ENCODE results near the gene UBA5. TPM values are rescaled to one million over a fixed set of nuclear protein-coding genes. Genes with fewer than 3 reads are reported as not detected.

The UBA5 gene
- 21.8 and 67.7 TPM in 2 replicates for total RNA-seq (2011; cell fraction: chromatin; rRNA removed; ENCODE audit: low replicate concordance)
- 11.7 and 16.6 TPM in 2 replicates for total RNA-seq (2011; cell fraction: nucleolus; rRNA removed)
- 29.8 and 40.5 TPM in 2 replicates for total RNA-seq (2011; cell fraction: nucleoplasm; rRNA removed)
- total RNA-seq (2014; rRNA removed) (71.1 and 81.2 TPM in 2 replicates), total RNA-seq (2014; rRNA removed; fragmentation: Illumina TruSeq; extraction: Trizol) (27.6 and 32.8 TPM in 2 replicates), total RNA-seq (2015; rRNA removed; fragmentation: Illumina TruSeq; extraction: Trizol) (28.9 and 29.1 TPM in 2 replicates), total RNA-seq (2021) (32.1 and 36.6 TPM in 2 replicates), polyA plus RNA-seq (2011; rRNA removed) (41.4 and 53.9 TPM in 2 replicates), polyA plus RNA-seq (2014; fragmentation: Illumina TruSeq; extraction: Trizol) (28.0 and 29.4 TPM in 2 replicates), polyA plus RNA-seq (2014; fragmentation: Nextera tagmentation; extraction: Ambion mirVana) (1 to 10 TPM; 8.1 TPM), polyA plus RNA-seq (2014; rRNA removed) (60.5 and 78.6 TPM in 2 replicates), polyA minus RNA-seq (2011; rRNA and poly(A)+ RNA removed) (38.3 and 44.4 TPM in 2 replicates), Bru-seq, nascent RNA (percentile 81 among the genes with signal in this experiment), BruChase-seq, experiment 1, labeled RNA remaining after a 2-hour chase (percentile 87 among the genes with signal in this experiment), BruChase-seq, experiment 2, labeled RNA remaining after a 6-hour chase (percentile 89 among the genes with signal in this experiment)
- 14.2 and 20.0 TPM in 2 replicates for polyA plus RNA-seq (2011; cell fraction: cytosol; rRNA removed)
- polyA plus RNA-seq (2011; cell fraction: nucleus; rRNA removed) = 37.1 and 41.1 TPM in 2 replicates
- polyA plus RNA-seq (2012) = 36.1 and 37.5 TPM in 2 replicates
- 35.2 and 35.5 TPM in 2 replicates for polyA minus RNA-seq (2011; cell fraction: cytosol; rRNA and poly(A)+ RNA removed)
- 60.2 and 81.1 TPM in 2 replicates for polyA minus RNA-seq (2011; cell fraction: nucleus; rRNA and poly(A)+ RNA removed)
- long read RNA-seq, experiment 1, transcript UBA5-202 (12 exons, 3,705 nt) = major isoform, 204 of 226 reads
- long read RNA-seq, experiment 1, partial matches to known transcripts = 3 of 226 reads
- long read RNA-seq, experiment 1, other reads (novel, unspliced or antisense) = 18 of 226 reads
- long read RNA-seq, experiment 2, transcript UBA5-202 (12 exons, 3,705 nt) = major isoform, 27 of 44 reads
- long read RNA-seq, experiment 2, partial matches to known transcripts = 2 of 44 reads
- long read RNA-seq, experiment 2, other reads (novel, unspliced or antisense) = 13 of 44 reads
- long read RNA-seq, experiment 3, transcript UBA5-202 (12 exons, 3,705 nt) = major isoform, 58 of 69 reads
- long read RNA-seq, experiment 3, partial matches to known transcripts = 8 of 69 reads
- long read RNA-seq, experiment 3, other reads (novel, unspliced or antisense) = 3 of 69 reads

- peak; percentile 86 for ATAC-seq
- intact Hi-C loops (cut with micrococcal nuclease) = no loop called here
- peak within 1 kb of the TSS; percentile 91 for H3K4me3 ChIP-seq
- TF ChIP-seq ESRRA (IDR thresholded peaks at IDR 0.05; ENCODE audit: borderline replicate concordance, low read depth) (no peak), HMG20B (CRISPR knock-in tag; IDR thresholded peaks at IDR 0.05) (no peak), CXXC5 (CRISPR knock-in tag; IDR thresholded peaks at IDR 0.05) (peak; percentile 58), SP1 (CRISPR knock-in tag; IDR thresholded peaks at IDR 0.05) (no peak), EGR1 (conservative IDR thresholded peaks at IDR 0.05) (no peak; the same call in 1 of the 2 replicates), ADNP (tag; IDR thresholded peaks at IDR 0.05) (no peak), ZNF282 (CRISPR knock-in tag; IDR thresholded peaks at IDR 0.05) (0 out of 2 replicates have a peak, but pooled peaks have one; percentile 27), ETV6 (IDR thresholded peaks at IDR 0.05; ENCODE audit: borderline replicate concordance in 1 of 2, low read depth in 2 of 2, low read length in 1 of 2) (no peak), ETV6 (CRISPR knock-in tag; IDR thresholded peaks at IDR 0.05; ENCODE audit: borderline replicate concordance) (no peak), PHB2 (IDR thresholded peaks at IDR 0.05; ENCODE audit: low read depth) (no peak), BRF2 (IDR thresholded peaks at IDR 0.05; ENCODE audit: borderline replicate concordance, insufficient read depth, insufficient read length) (no peak), MTA1 (IDR thresholded peaks at IDR 0.05; ENCODE audit: borderline replicate concordance) (no peak), TAF7 (tag; IDR thresholded peaks at IDR 0.05) (peak; percentile 41), NUFIP1 (IDR thresholded peaks at IDR 0.05; ENCODE audit: partially characterized antibody) (no peak), ZNF655 (CRISPR knock-in tag; IDR thresholded peaks at IDR 0.05) (no peak)
Observed at GRCh38 chr3:132660052-132660810, at the start of gene UBA5. Gene UBA5, plus strand, starts transcription at chr3:132660329. Its CDS starts 209 bp downstream, at chr3:132660538.

More at GRCh38 chr3:132660052-132660810, at the start of gene UBA5:
- Histone ChIP-seq H2AFZ (ENCODE audit: low read depth, low read length) (peak within 1 kb of the TSS; percentile 99), H3K9ac (ENCODE audit: insufficient read depth in 1 of 2, low read depth in 2 of 2, low read length in 2 of 2) (peak within 1 kb of the TSS; percentile 90 to 98), H3K27me3 (ENCODE audit: control insufficient read depth in 2 of 2, insufficient read depth in 2 of 2, low read length in 2 of 2) (no peaks in the 10 kb centered on the region), H4K20me1 (replicated peaks; ENCODE audit: control insufficient read depth, insufficient read depth, low read length) (no peaks in the 10 kb centered on the region), H3K36me3 (ENCODE audit: control insufficient read depth, insufficient read depth, low read length) (peaks cover 8% of the 10 kb centered on the region; the same call in 2 of the 3 replicates), H3K4me1 (replicated peaks in 1 of 2; ENCODE audit: control insufficient read depth in 2 of 2, insufficient read depth in 2 of 2, low read length in 2 of 2) (peaks cover 0 to 9% of the 10 kb centered on the region in 2 experiments; a peak in 4 of 5 replicates), H3K79me2 (ENCODE audit: control insufficient read depth, insufficient read depth, low read length) (peaks cover 59% of the 10 kb centered on the region), H3K4me2 (ENCODE audit: insufficient read depth, low read length) (peak within 1 kb of the TSS; percentile 93), H3K27ac (ENCODE audit: extremely low read depth, low read depth, low read length) (peak within 1 kb of the TSS; percentile 91), H3K9me1 (ENCODE audit: control insufficient read depth, insufficient read depth, low read length) (no peaks in the 10 kb centered on the region), H3K9me3 (replicated peaks; ENCODE audit: control insufficient read depth, insufficient read depth, low read depth, low read length) (no peaks in the 10 kb centered on the region)
- DNase-seq (ENCODE audit: extremely low read depth in 1 of 4, low spot score in 3 of 4) (peak; percentile 54 to 75 (median 64)), FAIRE-seq (no peak)
- in situ Hi-C loops (cut with MboI) = no loop called here
- ChIA-PET POLR2A (interaction anchor here (0.9 to 1.5 kb wide), 2 partner anchors 15 to 17 kb away, joined by 3 to 4 read pairs; no protein-coding TSS in a partner anchor), CTCF (ENCODE audit: low intra/inter-chr PET ratio) (no interaction called here)
- BruUV-seq (replicated peaks) = no TSS peak
- 0% methylated on average over 20 of the region's 64 CpGs for WGBS (ENCODE audit: insufficient coverage, low coverage, missing lambda C conversion rate)

All from K562 (cell line).